GM18502 (cell line): ENCODE results near the gene TMEM131.
"Not testable (repeated sequence)": the region's sequence is repeated elsewhere in the genome, so short reads cannot be mapped to it uniquely, and the experiment has no call there.

Source experiments
- ATAC-seq: cut with Tn5 transposase; IDR thresholded peaks from one replicate; pipeline ENCODE4 v1.9.1; 2021; ENCODE audit warnings: mild to moderate bottlenecking; ENCODE audit not compliant: unreplicated experiment, poor library complexity

TMEM131 gene

DNA sequence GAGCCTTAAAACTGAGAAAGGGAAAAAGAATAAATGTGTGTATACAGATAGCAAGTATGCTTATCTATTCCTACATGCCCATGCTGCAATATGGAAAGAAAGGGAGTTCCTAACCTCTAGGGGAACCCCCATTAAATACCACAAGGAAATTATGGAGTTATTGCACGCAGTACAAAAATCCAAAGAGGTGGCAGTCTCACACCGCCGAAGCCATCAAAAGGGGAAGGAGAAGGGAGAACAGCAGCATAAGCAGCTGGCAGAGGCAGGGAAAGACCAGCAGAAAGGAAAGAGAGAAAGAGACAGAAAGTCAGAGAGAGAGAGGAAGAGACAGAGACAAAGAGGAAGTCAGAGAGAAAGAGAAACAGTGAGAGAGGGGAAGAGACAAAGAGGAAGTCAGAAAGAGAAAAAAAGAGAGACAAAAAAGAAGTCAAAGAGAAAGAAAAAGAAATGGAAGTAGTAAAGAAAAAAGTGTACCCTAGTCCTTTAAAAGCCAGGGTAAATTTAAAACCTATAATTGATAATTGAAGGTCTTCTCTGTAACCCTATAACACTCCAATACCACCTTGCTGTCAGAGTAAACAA is 169.4 kb downstream of the TMEM131 start:
- not testable (repeated sequence) for ATAC-seq

DNA sequence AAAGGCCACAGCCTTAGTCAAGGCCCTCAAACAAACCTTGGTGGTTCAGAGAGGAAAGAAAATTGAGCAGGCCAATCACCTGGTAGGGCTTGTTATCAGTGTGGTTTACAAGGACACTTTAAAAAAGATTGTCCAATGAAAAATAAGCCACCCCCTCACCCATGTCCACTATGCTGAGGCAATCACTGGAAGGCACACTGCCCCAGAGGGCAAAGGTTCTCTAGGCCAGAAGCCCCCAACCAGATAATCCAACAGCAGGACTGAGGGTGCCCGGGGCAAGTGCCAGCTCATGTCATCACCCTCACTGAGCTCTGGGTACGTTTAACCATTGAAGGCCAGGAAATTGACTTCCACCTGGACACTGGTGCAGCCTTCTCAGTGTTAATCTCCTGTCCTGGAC is 171.7 kb downstream of the TMEM131 start:
- ATAC-seq, result not testable (repeated sequence)

DNA sequence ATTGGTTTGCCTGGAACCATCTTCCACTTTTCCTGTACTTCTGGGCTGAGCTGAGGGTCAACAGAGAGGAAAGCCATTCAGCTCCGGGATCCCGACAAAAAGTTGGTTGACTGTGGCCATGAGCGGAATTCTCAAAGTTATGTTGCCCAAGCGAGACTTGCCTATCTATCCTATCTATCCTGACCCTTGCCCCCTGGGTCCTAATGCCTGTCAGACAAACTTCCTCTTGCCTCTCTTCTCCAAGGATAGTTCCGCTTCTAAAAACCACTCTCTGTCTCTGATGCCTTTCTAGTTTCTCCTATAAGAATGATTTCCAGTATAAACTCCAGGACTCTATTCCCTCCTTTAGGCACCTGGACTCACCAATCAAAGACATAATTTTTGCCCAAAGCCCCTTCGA is 173.9 kb downstream of the TMEM131 start:
- not testable (repeated sequence) for ATAC-seq

DNA sequence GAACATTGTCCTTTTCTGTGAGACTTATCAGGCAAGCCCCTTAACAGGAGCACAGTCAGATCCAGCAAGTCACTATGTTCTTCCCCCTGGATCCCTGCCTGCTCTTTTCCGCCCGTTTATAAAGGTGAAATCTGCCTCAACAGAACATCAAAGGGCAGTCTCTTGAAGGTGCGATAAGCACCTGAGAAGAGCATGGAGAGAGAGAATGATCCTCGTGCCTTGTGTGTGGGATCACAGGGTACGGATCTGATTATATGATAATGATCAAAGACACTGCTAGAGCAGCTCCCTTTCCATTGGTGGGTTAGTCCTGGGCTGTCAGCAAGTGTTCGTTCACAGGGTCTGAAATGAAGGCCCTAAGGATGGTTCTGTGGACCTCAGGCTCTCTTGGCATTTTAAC is 176.0 kb downstream of the TMEM131 start:
- no peak for ATAC-seq

DNA sequence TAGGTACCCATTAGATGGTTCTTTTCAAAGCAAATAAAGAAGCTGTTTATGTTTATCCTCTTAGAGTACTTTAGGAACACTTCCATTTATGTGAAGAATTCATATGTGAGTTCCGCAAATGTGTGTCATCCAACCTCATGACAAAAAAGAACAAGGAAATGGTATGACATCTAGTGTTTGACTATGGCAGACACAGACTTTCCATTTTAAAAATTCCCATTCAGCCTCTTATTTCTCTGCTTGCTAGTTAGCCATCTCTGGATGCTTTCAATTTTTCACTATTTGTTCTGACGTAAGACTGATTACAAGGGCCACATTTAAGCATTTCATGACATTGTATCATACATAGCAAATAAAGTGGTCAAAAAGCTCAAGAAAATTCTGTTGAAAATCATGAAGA is 179.3 kb downstream of the TMEM131 start:
- no peak for ATAC-seq

DNA sequence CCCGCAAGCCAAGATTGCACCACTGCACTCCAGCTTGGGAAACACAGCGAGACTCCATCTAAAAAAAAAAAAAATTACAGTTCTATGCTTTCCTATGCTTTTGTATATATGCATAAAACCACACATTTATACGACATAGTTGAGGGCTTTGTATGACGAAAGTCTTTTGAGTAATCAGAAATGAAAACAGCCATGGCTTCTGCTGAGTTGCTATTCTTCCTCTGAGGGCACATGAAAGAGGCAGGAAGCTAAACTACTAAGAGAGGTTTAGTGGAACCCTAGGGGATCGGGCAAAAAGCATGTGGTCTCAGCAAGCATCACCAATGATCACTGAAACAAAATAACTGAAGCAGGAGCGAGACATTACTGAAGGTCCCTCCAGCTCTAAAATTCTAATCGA is 182.8 kb downstream of the TMEM131 start:
- ATAC-seq, result no peak

DNA sequence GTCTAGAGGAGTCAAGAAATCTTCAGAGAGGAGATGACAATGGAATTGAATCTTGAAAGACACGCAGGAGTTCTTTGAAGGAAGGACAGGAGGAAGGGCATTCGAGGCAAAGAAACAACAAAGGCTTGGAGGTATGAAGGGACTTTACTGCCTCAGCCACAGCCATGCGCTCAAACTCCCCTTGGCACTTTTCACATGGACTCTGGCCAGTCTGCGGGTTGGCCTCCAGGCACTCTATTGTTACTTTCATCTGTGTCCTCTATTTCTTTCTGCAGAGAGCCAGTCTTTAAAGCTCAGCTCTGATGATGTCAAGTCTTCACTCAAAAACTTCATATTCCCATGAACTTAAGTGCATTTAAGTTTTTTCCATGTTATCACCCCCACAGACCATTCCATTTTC is 186.9 kb downstream of the TMEM131 start:
- no peak for ATAC-seq

DNA sequence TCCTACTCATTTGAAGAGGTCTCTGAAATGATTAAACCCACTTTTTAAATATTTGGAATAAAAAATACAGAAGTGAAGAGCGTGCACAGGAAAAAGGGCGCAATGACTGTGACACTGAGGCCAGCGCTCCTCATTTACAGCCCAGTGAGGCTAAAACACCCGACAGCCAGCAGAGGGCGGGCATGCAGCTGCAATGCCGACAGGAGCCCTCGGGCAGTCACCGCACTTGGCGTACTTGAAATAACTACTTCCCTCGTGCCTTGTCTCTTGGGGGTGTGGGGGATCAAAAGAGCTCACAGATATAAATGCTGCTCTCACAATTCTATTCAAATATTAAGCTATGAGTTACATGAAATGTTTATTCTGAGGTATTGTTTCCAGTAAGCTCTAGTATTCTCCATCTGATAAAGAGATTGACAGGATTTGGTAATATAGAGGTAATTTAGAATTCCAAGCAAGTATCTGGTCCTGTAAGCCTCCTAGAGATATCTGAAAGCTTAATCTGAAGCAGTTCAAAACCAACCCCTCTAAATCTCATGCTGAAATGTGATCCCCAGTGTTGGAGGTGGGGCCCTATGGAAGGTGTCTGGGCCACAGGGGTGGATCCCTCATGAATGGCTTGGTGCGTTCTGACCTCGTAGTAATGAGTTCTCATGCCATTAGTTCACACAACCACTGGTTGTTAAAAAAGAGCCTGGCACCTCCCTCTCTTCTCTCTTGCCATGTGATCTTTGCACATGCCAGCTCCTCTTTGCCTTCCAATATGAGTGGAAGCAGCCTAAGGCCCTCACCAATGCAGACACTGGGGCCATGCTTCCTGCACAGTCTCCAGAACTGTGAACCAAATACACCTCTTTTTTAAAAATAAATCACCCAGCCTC is 188.8 kb downstream of the TMEM131 start:
- peak; percentile 72 for ATAC-seq

DNA sequence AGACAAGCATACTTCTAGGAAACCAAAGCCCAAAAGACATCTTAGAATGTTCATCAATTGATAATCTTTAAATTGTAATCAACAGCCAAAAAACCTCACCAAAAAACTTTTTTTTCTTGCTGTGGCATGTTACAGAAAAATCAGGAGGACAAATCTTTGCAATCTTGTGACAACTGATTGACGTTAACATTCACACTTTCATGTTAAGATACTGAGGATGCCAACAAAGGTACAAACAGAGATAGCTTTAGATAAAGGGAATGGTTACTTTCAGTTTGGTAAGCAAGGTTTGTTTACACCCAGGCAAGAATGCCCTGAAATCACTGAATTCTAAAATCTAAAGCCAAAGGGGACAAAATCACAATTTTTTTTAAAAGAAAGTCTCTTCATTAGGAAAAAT is 190.0 kb downstream of the TMEM131 start:
- ATAC-seq, result no peak

DNA sequence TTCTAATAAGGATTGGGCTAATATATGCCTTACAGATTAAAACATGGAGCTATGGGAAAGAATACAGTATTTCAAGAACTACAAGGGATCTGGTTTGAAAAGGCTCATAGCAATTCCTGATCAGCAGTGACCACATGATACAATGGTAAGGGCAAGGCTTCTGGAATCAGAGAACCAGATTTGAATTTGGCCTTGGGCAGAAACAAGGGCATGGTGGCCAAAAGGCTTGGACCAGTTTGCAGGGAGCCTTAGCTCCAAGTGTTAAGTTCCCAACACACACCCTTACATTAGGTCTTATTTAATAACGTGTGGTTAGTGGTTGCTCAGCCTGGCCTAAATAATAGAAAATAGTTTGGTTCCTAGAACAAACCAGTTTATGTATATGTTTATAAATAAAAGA is 194.7 kb downstream of the TMEM131 start:
- ATAC-seq, result no peak

DNA sequence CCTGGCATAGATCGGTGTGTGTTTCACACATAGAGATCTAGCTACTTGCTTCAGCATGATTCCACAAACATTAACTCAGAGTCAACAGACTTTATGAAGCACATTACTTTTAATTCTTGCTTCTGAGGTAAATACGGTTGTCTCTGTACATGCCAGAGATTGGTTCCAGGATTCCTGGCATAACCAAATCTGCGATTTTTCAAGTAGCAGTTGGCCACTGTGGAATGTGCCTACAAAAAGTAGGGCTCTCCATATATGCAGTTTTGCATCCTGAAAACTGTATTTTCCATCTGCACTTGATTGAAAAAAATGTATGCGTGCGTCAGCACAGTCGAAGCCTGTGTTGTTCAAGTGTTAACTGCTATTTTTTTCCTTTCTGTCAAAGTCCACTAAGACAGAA is 197.3 kb downstream of the TMEM131 start:
- no peak for ATAC-seq

DNA sequence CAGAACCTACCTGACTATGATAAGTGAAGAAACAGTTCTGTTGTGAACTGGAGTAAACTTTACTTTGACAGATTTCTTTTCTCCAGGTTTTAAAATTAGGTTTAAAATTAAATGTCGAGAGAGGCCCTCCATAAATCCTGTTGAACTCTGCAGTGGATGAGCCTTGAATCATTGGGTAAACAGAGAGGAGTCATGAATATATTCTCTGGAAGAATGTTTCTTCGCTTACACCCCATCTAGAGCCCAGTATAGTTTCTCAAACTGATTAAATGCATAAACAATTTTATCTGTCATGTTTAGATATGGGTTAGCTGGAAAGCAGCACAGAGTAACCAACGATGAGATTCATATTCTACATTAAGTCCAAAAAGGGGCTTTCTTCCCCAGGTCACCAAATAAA is 198.4 kb downstream of the TMEM131 start:
- ATAC-seq, result no peak

DNA sequence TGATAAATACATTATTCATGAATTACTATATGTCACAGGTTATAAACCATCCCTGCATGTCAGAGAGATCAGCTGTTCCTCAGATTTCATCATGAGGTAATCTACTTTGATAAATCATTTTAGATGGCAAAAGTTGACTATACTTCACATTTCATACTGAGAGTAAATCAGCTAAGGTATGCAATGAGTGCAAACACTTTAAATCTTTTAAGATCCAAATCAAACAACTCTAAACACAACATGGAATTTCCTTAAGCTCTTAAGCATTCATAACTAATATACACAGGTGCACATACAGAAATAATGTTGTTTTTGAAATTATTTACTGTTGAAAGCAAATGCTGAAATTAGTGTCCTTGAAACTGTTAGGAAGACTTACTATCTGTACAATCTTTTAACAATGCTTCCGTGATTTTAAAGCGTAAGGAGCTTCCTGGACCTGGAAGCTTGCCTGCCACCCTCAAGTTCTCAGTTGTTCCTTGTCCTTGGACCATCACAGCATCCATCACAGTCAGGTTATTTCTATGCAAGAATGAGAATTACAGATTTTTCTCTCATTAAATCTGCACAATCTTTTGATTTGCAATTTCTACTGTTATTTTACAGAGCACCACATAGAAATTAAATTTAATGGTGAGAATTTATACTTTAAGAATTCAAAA is 199.2 kb downstream of the TMEM131 start:
- ATAC-seq, result no peak

DNA sequence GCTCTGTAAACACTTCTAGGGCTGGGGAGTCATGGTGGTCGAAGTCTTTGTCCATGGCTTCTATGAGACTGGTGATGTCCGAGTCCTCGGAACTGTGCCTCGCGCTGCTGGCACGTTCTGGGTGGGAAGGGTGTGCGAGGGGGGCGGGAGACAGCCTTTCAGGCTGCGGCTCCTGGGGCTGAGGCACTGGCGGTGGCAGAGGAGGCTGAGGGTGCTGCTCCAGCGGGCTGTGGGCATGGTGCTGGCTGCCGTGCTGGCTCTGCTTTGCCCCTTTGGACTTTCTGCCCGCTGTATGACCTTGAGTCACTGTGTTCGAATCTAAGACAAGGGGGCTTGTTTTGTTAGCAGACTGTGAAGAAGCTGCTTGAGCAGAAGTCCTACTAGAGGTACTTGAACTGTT is 203.3 kb downstream of the TMEM131 start:
- ATAC-seq, result no peak

DNA sequence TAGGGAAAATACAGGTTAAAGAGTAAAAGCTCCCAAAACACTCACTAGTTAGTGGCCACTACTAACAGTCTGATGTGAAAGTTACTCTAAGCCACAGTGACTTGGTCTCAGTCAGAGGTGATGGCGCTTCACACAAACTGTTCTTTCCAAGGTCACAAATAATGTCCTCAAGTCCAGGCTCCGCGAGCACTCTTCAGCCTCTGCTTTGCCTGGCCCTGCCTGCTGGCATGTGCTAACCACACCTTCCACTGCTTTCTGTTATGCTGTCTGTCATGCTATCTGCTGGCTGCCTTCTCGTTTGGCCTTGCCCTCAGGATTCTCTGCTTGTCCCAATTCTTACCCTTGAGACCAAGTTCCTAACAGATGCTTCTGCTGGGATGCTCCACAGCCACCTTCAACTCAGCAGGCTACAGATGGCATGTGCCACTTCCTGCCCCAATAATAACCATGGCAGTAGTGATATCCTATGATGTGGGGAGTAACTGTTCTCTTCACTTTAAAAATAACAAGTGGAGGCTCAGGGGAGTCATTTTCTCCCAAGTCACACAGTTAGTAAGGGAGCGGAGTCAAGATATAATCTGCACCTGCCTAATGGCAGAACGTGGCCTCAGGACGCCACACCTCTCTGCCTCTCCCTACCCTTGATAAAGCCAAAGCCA is 206.6 kb downstream of the TMEM131 start:
- no peak for ATAC-seq

DNA sequence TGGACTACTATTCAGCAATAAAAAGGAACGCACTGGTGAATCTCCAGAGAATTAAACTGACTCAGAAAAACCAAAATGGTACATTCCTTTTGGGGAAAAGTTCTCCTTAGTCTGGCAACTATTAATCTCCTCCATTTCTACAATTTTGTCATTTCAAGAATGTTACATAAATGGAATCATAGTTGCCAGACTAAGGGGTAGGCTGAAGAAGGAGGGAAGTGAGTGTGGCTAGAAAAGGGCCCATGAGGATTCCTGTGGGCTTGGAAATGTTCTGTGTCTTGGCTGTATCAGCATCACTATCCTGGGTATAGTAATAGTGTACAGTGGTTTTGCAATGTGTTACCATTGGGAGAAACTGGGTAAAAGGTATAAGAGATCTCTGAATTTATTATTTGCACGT is 209.9 kb downstream of the TMEM131 start:
- ATAC-seq, result no peak

DNA sequence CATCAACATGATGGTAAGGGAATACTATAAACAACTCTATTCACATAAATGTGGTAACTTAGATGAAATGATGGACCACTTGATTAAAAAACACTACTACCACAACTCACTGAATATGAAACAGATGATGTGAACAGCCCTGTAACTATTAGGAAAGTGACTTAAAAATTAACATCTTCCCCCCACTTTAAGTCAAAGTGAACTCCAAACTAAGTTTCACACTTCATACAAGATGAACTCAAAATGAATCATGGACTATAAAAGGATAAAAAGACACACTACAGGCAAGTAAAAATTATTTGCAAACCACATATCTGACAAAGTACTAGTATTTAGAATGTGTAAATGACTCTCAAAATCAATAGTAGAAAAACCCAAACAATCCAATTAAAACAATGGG is 210.8 kb downstream of the TMEM131 start:
- ATAC-seq, result no peak

DNA sequence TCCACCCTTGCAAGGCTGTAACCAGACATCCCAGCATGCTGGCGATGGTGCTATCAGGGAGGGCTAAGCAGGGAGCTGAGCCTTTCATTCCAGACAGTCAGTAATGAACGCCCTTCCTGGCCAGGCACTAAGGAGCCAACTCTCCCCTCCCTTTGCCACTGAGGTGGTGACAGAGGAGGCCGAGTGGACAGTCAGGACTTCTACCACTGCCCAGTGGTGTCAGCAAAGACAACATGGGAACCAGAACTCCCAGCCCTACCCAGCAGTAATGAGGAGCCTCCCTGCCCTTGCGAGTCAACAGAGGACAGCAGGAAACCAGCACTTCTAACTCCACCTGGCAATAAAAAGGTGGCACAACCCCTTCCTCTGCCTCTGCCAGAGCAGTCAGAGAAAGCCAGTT is 213.8 kb downstream of the TMEM131 start:
- ATAC-seq, result no peak

DNA sequence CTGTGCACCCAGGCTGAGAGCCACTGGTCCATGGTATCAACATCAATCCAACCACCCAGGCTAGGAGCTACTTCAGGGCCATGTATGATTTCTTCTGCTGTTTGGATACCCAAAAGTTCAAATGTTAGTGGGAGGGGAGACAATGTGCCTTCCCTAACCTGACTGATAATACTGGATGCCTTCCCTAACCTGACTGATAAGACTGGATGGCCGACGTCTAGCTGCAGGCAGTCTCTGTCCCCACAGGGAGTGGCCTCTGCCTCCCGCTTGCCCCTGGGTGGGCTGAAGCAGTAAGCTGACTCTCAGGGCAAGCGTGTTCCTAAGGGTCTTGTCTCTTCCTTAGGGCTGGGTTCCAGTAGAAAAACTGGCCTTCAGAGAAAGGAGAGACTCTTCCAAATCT is 216.6 kb downstream of the TMEM131 start:
- no peak for ATAC-seq

DNA sequence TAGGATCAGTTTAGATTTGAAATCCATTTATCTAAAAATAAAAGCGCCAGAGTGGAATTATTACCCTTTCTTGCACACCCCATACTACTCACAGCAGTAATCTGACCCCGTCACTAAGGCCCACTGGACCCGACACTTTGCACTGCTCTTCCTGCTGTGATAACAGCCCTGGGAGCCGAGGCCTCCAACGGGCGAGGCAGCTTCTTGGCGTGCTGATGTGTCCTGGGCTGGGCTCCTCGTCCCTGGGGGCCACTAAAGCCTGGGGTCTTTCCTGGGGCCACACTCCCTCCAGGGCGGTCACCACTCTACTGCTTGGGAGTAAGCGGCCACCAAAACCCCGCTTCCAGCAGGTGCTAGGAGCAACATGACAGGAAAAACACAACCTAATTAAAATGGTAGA is 220.7 kb downstream of the TMEM131 start:
- no peak for ATAC-seq

DNA sequence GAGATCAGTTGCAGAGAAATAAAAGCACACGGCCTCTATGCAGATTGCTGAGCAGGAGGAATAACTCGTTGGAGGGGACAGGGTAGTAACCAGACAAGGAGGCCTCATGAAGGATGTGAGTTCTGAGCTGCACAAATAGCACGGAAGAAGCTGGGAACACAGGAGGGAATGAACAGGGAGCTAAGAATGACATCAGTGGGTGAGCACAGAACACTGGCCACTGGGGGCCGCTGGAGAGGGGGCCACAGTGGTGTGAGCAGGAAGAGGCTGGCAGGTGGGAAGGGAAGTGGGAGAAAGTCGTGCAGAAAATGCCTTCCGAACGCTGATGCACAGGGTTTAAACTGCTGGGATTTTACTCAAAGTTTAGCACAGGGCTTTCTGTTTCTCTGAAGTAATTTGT is 221.3 kb downstream of the TMEM131 start:
- ATAC-seq, result no peak
